ENCODE data around the gene LSS.
A peak's percentile ranks its signal among the peaks of the same experiment; 100 is the strongest.
"Not testable (repeated sequence)": the region's sequence is repeated elsewhere in the genome, so short reads cannot be mapped to it uniquely, and the experiment has no call there.

LSS gene

GRCh38 chr21:46149205-46149901 lies 79.2 kb downstream of the LSS start:
- Histone ChIP-seq H3K4me1 (ENCODE audit: control insufficient read depth, insufficient read depth, low read length) (no peaks in the 10 kb centered on the region), H3K36me3 (ENCODE audit: control insufficient read depth, insufficient read depth, low read length) (no peaks in the 10 kb centered on the region), H3K9me3 (ENCODE audit: control insufficient read depth, insufficient read depth, low read length) (no peaks in the 10 kb centered on the region), H3K9ac (ENCODE audit: low read depth, low read length) (no peak overlapping the region), H3K27me3 (ENCODE audit: control insufficient read depth, insufficient read depth, low read length) (no peaks in the 10 kb centered on the region), H3K4me3 (ENCODE audit: low read depth, low read length) (no peak overlapping the region)

DNA sequence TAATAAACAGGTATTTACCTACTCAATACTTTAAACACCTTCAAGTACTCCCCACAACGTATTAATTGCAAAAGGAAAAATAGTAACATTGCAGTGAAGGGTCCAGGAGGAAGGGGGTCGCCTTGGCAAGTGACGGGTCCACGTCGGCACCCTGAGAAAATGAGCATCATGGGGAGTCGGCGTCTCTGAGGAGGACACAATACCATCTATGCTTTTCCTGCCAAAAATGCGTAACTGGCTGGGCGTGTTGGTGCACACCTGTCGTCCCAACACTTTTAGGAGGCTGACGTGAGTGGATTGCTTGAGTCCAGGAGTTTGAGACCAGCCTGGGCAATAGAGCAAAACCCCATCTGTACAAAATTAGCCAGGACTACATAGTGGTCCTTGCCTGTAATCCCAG lies 80.5 kb downstream of the LSS start:
- no peaks in the 10 kb centered on the region for H3K27me3 ChIP-seq (ENCODE audit: control insufficient read depth, insufficient read depth, low read length)
- no peaks in the 10 kb centered on the region for H3K4me1 ChIP-seq (ENCODE audit: control insufficient read depth, insufficient read depth, low read length)
- H3K9me3 ChIP-seq (ENCODE audit: control insufficient read depth, insufficient read depth, low read length) = no peaks in the 10 kb centered on the region

DNA sequence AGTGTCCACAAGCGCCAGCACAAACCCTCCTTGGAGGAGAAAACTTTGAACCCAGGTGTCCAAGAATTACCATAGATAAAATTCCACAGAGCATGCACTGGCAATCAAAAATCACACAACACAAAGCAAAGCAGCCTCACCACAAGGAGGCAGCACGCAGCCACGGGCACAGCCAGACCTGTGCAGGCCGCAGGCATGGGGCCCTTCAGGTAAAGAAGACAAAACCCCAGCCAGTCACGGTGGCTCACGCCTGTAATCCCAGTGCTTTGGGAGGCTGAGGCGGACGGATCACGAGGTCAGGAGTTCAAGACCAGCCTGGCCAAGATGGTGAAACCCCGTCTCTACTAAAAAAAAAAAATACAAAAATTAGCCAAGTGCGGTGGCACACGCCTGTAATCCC lies 81.1 kb downstream of the LSS start:
- not testable (repeated sequence) for H3K27me3 ChIP-seq (ENCODE audit: control insufficient read depth, insufficient read depth, low read length); H3K9me3 ChIP-seq (ENCODE audit: control insufficient read depth, insufficient read depth, low read length); H3K4me3 ChIP-seq (ENCODE audit: low read depth, low read length); H3K9ac ChIP-seq (ENCODE audit: low read depth, low read length); H3K4me1 ChIP-seq (ENCODE audit: control insufficient read depth, insufficient read depth, low read length); H3K36me3 ChIP-seq (ENCODE audit: control insufficient read depth, insufficient read depth, low read length)

More for the DNA sequence above, 80.5 kb downstream of the LSS start:
- Histone ChIP-seq H3K4me3 (ENCODE audit: low read depth, low read length) (no peak overlapping the region), H3K9ac (ENCODE audit: low read depth, low read length) (no peak overlapping the region), H3K36me3 (ENCODE audit: control insufficient read depth, insufficient read depth, low read length) (no peaks in the 10 kb centered on the region)

DNA sequence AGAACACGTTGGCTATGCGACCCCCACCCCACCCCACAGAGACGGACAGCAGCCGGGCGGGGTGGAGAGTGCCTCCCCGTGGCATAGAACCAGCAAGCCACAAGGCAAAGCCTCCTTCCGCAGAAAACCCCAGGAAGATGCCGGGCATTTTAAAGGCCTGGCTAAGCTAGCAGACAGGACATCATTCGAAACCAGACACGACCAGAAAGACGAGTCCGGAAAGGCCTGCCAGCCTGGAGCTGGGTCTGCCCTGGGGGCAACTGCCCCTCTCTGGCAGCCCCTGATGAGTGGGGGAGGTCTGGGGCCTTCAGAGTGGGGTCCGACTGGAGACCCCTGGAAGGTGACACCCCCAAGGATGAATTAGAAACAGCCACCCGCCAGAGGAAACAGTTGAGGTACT lies 81.7 kb downstream of the LSS start:
- Histone ChIP-seq H3K36me3 (ENCODE audit: control insufficient read depth, insufficient read depth, low read length) (no peaks in the 10 kb centered on the region), H3K9ac (ENCODE audit: low read depth, low read length) (no peak overlapping the region), H3K4me3 (ENCODE audit: low read depth, low read length) (no peak overlapping the region), H3K27me3 (ENCODE audit: control insufficient read depth, insufficient read depth, low read length) (no peaks in the 10 kb centered on the region), H3K9me3 (ENCODE audit: control insufficient read depth, insufficient read depth, low read length) (no peaks in the 10 kb centered on the region), H3K4me1 (ENCODE audit: control insufficient read depth, insufficient read depth, low read length) (no peaks in the 10 kb centered on the region)

DNA sequence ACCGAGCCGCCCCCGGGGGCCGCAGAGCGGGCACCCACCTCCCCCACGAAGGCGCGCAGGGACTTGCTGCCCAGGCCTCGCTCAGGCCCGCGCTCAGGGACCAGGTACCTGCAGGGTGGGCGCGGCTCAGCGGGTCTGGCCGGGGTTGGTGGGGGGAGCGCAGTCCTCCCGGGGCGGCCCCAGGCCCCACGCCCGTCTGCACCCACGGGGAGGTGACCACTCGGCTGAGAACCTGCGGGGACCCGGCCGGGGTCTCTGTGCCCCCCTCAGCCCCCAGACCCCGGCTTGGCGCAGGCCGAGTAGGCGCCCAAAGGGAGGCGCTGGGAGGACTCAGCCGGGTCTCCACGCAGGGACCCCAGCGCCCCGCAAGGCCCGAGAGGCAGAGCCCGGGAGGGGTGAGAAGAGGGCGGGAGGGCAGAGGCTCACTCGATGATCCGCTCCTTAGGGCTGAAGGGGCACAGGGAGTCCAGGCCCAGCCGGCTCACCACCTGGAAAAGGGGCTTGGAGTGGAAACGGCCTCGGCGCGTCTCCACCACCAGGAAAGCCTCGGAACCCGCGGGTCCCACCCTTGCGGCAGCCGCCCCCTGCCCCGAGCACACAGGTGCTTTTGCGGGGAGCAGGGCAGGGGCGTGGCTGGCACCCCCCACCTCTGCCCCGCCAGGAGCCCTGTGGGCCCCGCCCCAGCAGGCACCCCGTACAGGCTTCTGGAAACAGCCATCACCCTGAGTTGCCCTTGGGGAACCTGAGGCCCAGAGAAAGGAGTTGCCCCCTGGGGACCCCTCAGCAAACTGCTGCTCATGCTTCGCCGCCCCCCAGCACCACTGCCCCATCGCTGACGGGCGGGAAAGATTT lies 82.5 kb downstream of the LSS start:
- H3K27me3 ChIP-seq (ENCODE audit: control insufficient read depth, insufficient read depth, low read length) = no peaks in the 10 kb centered on the region
- H3K9ac ChIP-seq (ENCODE audit: low read depth, low read length) = no peak overlapping the region
- H3K4me3 ChIP-seq (ENCODE audit: low read depth, low read length) = no peak overlapping the region
- no peaks in the 10 kb centered on the region for H3K36me3 ChIP-seq (ENCODE audit: control insufficient read depth, insufficient read depth, low read length)
- no peaks in the 10 kb centered on the region for H3K9me3 ChIP-seq (ENCODE audit: control insufficient read depth, insufficient read depth, low read length)
- no peaks in the 10 kb centered on the region for H3K4me1 ChIP-seq (ENCODE audit: control insufficient read depth, insufficient read depth, low read length)

- Histone ChIP-seq H3K27me3 (ENCODE audit: control insufficient read depth, insufficient read depth, low read length) (peaks cover 1% of the 10 kb centered on the region), H3K9ac (ENCODE audit: low read depth, low read length) (no peak overlapping the region), H3K4me1 (ENCODE audit: control insufficient read depth, insufficient read depth, low read length) (no peaks in the 10 kb centered on the region), H3K4me3 (ENCODE audit: low read depth, low read length) (no peak overlapping the region), H3K9me3 (ENCODE audit: control insufficient read depth, insufficient read depth, low read length) (no peaks in the 10 kb centered on the region), H3K36me3 (ENCODE audit: control insufficient read depth, insufficient read depth, low read length) (no peaks in the 10 kb centered on the region)
These were observed 83.3 kb downstream of the LSS start for GRCh38 chr21:46145159-46145839.

DNA sequence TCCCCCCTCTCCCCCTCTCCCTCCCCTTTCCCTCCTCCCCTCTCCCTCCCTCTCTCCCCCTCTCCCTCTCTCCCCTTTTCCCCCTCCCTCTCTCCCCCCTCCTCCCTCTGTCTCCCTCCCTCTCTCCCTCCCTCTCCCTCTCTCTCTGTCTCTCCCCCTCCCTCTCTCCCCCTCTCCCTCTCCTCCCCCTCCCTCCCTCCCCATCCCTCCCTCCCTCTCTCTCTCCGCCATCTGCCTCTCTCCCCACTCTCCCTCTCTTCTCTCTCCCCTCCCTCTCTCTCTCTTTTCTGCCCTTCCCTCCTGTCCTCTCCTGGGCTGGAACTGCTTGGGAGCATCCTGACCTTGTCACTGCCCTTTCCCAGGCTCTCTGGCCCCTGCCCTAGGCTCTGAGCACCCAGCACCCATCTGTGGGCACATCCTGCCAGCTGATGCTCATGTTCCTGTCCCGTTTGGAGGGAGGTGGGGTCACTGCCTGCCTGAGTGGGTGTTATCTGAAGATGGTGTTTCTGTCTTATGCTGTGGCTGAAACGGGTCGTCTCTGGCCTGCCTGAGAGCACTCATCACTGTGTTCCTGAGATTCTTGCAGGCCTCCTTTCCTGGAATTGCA lies 84.0 kb downstream of the LSS start:
- H3K9me3 ChIP-seq (ENCODE audit: control insufficient read depth, insufficient read depth, low read length) = no peaks in the 10 kb centered on the region
- no peaks in the 10 kb centered on the region for H3K4me1 ChIP-seq (ENCODE audit: control insufficient read depth, insufficient read depth, low read length)
- H3K27me3 ChIP-seq (ENCODE audit: control insufficient read depth, insufficient read depth, low read length) = peaks cover 6% of the 10 kb centered on the region
- no peak overlapping the region for H3K4me3 ChIP-seq (ENCODE audit: low read depth, low read length)
- H3K9ac ChIP-seq (ENCODE audit: low read depth, low read length) = no peak overlapping the region
- H3K36me3 ChIP-seq (ENCODE audit: control insufficient read depth, insufficient read depth, low read length) = no peaks in the 10 kb centered on the region

GRCh38 chr21:46142582-46143473 lies 85.7 kb downstream of the LSS start:
- Histone ChIP-seq H3K4me3 (ENCODE audit: low read depth, low read length) (peak overlapping the region; percentile 37), H3K27me3 (ENCODE audit: control insufficient read depth, insufficient read depth, low read length) (peaks cover 10% of the 10 kb centered on the region), H3K36me3 (ENCODE audit: control insufficient read depth, insufficient read depth, low read length) (no peaks in the 10 kb centered on the region), H3K4me1 (ENCODE audit: control insufficient read depth, insufficient read depth, low read length) (no peaks in the 10 kb centered on the region), H3K9ac (ENCODE audit: low read depth, low read length) (no peak overlapping the region), H3K9me3 (ENCODE audit: control insufficient read depth, insufficient read depth, low read length) (no peaks in the 10 kb centered on the region)

DNA sequence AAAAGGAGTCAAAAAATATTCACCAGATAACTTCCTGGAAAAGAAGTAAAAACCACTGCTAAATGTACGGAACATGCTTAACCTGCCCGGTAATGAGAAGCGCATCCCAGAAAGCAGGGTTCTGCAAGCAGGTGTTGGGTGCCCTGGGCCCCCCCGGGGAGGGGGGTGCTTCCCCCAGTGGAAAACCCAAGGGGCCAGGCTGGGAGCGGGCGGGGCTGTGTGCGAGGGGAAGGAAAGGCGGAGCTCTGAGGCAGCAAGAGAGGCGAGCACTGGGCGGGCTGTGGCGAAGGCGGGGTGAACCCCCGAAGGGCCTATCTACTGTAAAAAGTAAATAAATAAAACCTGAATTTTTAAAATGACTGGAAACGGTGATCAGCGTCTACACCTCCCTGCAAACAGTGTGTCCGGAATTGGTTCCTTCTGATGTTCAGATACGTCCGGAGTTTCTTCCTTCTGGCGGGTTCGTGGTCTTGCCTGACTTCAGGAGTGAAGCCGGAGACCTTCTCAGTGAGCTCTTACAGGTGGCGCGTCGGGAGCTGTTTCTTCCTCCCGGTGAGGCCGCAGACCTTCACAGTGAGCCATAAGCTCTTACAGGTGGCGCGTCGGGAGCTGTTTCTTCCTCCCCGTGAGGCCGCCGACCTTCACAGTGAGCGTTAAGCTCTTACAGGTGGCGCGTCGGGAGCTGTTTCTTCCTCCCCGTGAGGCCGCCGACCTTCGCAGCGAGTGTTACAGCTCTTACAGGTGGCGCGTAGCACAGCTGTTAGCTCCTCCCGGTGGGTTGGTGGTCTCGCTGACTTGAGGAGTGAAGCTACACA lies 86.6 kb downstream of the LSS start:
- no peaks in the 10 kb centered on the region for H3K9me3 ChIP-seq (ENCODE audit: control insufficient read depth, insufficient read depth, low read length)
- H3K4me3 ChIP-seq (ENCODE audit: low read depth, low read length) = peak overlapping the region; percentile 37
- H3K27me3 ChIP-seq (ENCODE audit: control insufficient read depth, insufficient read depth, low read length) = peaks cover 10% of the 10 kb centered on the region
- H3K4me1 ChIP-seq (ENCODE audit: control insufficient read depth, insufficient read depth, low read length) = no peaks in the 10 kb centered on the region
- no peaks in the 10 kb centered on the region for H3K36me3 ChIP-seq (ENCODE audit: control insufficient read depth, insufficient read depth, low read length)
- H3K9ac ChIP-seq (ENCODE audit: low read depth, low read length) = no peak overlapping the region

- peak overlapping the region; percentile 24 for H3K4me3 ChIP-seq (ENCODE audit: low read depth, low read length)
- H3K4me1 ChIP-seq (ENCODE audit: control insufficient read depth, insufficient read depth, low read length); H3K9ac ChIP-seq (ENCODE audit: low read depth, low read length); H3K27me3 ChIP-seq (ENCODE audit: control insufficient read depth, insufficient read depth, low read length); H3K36me3 ChIP-seq (ENCODE audit: control insufficient read depth, insufficient read depth, low read length); H3K9me3 ChIP-seq (ENCODE audit: control insufficient read depth, insufficient read depth, low read length): not testable (repeated sequence)
These were observed 88.1 kb downstream of the LSS start for GRCh38 chr21:46140352-46141003.
